Measurements from ENCODE around the gene SLC30A4. TPM values are rescaled to one million over a fixed set of nuclear protein-coding genes. Genes with fewer than 3 reads are reported as not detected.

Gene SLC30A4
- total RNA-seq, 3 donors from 2014 or later: 5.6 to 11.5 (median 5.9) TPM

DNA sequence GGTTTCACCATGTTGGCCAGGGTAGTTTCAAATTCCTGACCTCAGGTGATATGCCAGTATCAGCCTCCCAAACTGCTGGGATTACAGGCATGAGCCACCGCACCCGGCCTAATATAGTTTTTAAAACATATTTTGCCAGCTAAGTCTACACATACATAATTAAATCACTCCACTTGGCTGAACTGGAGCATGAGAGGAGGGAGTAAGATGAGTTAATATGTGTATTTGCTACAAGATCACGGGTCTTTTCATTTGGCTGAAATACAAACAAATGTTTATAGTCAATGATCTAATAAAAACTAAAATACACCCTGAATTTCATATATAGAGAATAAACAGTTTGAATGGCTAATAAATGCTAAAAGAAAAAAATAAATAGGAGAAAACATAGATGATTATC lies 25.3 kb downstream of the SLC30A4 start:
- H3K9me3 ChIP-seq: no peaks in the 10 kb centered on the region
- no peak overlapping the region for H3K4me3 ChIP-seq
- no peaks in the 10 kb centered on the region for H3K27me3 ChIP-seq
- H3K4me1 ChIP-seq: no peaks in the 10 kb centered on the region
- DNase-seq (ENCODE audit: low spot score in 2 of 2): no peak
- no peak for TF ChIP-seq POLR2AphosphoS5 (IDR thresholded peaks at IDR 0.05)
- TF ChIP-seq, protein P1, sequence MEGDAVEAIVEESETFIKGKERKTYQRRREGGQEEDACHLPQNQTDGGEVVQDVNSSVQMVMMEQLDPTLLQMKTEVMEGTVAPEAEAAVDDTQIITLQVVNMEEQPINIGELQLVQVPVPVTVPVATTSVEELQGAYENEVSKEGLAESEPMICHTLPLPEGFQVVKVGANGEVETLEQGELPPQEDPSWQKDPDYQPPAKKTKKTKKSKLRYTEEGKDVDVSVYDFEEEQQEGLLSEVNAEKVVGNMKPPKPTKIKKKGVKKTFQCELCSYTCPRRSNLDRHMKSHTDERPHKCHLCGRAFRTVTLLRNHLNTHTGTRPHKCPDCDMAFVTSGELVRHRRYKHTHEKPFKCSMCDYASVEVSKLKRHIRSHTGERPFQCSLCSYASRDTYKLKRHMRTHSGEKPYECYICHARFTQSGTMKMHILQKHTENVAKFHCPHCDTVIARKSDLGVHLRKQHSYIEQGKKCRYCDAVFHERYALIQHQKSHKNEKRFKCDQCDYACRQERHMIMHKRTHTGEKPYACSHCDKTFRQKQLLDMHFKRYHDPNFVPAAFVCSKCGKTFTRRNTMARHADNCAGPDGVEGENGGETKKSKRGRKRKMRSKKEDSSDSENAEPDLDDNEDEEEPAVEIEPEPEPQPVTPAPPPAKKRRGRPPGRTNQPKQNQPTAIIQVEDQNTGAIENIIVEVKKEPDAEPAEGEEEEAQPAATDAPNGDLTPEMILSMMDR (IDR thresholded peaks at IDR 0.05): no peak
- TF ChIP-seq POLR2A (IDR thresholded peaks at IDR 0.05): no peak
- no peak overlapping the region for H3K27ac ChIP-seq
- H3K36me3 ChIP-seq: no peaks in the 10 kb centered on the region
- intact Hi-C loops (cut with DNase I; ENCODE audit: low total_unique reads): no loop called here

DNA sequence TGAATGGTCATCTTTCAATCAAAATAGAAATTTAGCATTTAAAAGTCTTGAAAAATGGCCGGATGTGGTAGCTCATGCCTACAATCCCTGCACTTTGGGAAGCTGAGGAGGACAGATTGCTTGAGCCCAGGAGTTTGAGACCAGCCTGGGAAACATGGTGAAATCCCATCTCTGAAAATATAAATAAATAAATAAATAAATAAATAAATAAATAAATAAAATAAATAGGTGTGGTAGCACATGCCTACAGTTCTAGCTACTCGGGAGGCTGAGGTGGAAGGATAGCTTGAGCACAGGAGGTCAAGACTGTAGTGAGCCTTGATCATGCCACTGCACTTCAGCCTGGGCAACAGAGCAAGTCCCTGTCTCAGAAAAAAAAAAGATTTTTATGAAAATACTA lies 25.9 kb downstream of the SLC30A4 start:
- Histone ChIP-seq H3K27me3 (no peaks in the 10 kb centered on the region), H3K9me3 (no peaks in the 10 kb centered on the region), H3K4me1 (no peaks in the 10 kb centered on the region), H3K27ac (no peak overlapping the region), H3K4me3 (no peak overlapping the region), H3K36me3 (no peaks in the 10 kb centered on the region)
- DNase-seq (ENCODE audit: low spot score in 2 of 2): no peak
- no peak for TF ChIP-seq POLR2AphosphoS5 (IDR thresholded peaks at IDR 0.05)
- TF ChIP-seq, protein P1 (IDR thresholded peaks at IDR 0.05): no peak
- no peak for TF ChIP-seq POLR2A (IDR thresholded peaks at IDR 0.05)
- intact Hi-C loops (cut with DNase I; ENCODE audit: low total_unique reads): no loop called here

DNA sequence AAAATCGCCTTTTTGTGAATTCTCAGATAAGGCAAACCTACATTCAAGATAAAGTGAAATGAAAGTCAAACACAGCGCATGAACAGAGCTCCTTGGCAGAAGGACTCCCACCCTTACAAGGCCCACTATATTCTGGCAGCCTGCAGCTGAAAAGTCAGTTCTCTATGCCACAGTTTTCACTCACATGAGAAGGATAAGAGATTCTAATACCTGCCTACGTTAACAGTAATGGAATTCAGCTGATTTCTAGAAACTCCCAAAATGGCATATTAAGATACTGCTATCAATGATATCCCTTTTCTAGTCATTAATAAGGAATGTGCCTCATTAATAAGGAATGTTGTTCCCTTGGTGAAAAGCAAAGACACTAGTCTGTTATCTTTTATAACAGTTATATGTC lies 27.0 kb downstream of the SLC30A4 start:
- TF ChIP-seq POLR2A (IDR thresholded peaks at IDR 0.05): no peak
- no peak for TF ChIP-seq POLR2AphosphoS5 (IDR thresholded peaks at IDR 0.05)
- TF ChIP-seq, protein P1 (IDR thresholded peaks at IDR 0.05): no peak
- Histone ChIP-seq H3K9me3 (no peaks in the 10 kb centered on the region), H3K27ac (no peak overlapping the region), H3K27me3 (no peaks in the 10 kb centered on the region), H3K36me3 (no peaks in the 10 kb centered on the region), H3K4me1 (no peaks in the 10 kb centered on the region), H3K4me3 (no peak overlapping the region)
- intact Hi-C loops (cut with DNase I; ENCODE audit: low total_unique reads): no loop called here
- DNase-seq (ENCODE audit: low spot score in 2 of 2): no peak

DNA sequence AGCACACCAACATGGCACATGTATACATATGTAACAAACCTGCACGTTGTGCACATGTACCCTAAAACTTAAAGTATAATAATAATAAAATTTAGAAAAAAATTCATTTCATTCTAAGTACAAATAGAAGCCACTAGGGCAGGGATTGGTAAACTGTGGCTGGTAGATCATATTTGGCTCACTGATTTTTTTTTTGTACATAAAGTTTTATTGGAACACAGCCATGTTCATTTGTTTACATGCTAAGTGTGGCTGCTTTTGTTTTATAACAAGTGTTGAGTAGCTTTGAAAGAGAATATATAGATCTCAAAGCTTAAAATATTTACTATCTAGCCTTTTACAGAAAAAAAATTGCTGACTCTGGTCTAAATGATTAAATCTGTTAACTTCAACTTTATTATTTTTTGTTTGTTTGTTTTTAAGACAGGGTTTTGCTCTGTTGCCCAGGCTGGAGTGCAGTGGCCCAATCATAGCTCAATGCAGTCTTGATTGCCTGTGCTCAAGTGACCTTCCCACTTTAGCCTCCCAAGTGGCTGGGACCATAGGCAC lies 32.8 kb downstream of the SLC30A4 start:
- Histone ChIP-seq H3K36me3 (peaks cover 3% of the 10 kb centered on the region), H3K9me3 (no peaks in the 10 kb centered on the region)
- no peak for TF ChIP-seq POLR2AphosphoS5 (IDR thresholded peaks at IDR 0.05)
- TF ChIP-seq POLR2A (IDR thresholded peaks at IDR 0.05): no peak
- TF ChIP-seq, protein P1 (IDR thresholded peaks at IDR 0.05): no peak

DNA sequence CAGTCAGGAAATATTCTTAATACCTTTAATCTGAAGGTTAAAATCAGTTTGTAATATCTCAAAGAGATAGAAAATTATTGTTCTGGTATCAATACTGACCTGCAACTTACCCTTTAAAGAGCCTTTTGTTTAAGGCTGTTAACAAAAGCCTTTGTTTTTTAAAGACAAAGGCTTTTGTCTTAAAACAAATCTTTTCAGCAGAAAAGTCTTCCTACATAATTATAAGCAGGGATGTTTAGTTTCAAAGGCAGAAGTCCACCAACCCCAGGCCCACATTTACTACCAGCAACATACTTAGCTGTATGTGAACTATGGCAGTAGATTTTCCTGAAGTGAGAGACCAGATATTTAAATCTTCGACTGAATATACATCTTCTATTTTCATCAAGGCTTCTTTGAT lies 36.2 kb downstream of the SLC30A4 start:
- Histone ChIP-seq H3K27me3 (no peaks in the 10 kb centered on the region), H3K4me3 (no peak overlapping the region), H3K4me1 (no peaks in the 10 kb centered on the region), H3K9me3 (no peaks in the 10 kb centered on the region), H3K36me3 (peaks cover 3% of the 10 kb centered on the region), H3K27ac (no peak overlapping the region)
- TF ChIP-seq POLR2A (IDR thresholded peaks at IDR 0.05) (no peak), POLR2AphosphoS5 (IDR thresholded peaks at IDR 0.05) (no peak)
- TF ChIP-seq, protein P1 (IDR thresholded peaks at IDR 0.05): no peak
- intact Hi-C loops (cut with DNase I; ENCODE audit: low total_unique reads): no loop called here
- DNase-seq (ENCODE audit: low spot score in 2 of 2): no peak

More for the DNA sequence above, 32.8 kb downstream of the SLC30A4 start:
- Histone ChIP-seq H3K27ac (no peak overlapping the region), H3K4me3 (no peak overlapping the region), H3K27me3 (no peaks in the 10 kb centered on the region), H3K4me1 (no peaks in the 10 kb centered on the region)
- DNase-seq (ENCODE audit: low spot score in 2 of 2): no peak
- intact Hi-C loops (cut with DNase I; ENCODE audit: low total_unique reads): no loop called here
